ENCODE data around the gene VTCN1.
"Not testable (repeated sequence)": the region's sequence is repeated elsewhere in the genome, so short reads cannot be mapped to it uniquely, and the experiment has no call there.

Gene VTCN1

DNA sequence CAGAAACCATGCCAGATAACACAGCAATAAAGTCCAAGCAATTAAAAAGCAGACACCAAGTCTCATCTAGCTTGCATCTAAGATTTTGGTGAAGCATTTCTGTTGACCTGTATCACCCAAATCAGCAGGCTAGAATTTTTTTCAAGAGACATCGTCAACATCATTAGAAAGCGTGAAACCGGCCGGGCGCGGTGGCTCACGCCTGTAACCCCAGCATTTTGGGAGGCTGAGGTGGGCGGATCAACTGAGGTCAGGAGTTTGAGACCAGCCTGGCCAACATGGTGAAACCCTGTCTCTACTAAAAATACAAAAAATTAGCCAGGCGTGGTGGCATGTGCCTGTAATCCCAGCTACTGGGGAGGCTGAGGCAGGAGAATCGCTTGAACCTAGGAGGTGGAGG lies 91.6 kb downstream of the VTCN1 start:
- not testable (repeated sequence) for H3K9me3 Mint-ChIP-seq; H3K27ac Mint-ChIP-seq; H3K4me3 Mint-ChIP-seq; H3K27me3 Mint-ChIP-seq (ENCODE audit: low read depth); H3K4me1 Mint-ChIP-seq (ENCODE audit: low read depth); H3K36me3 Mint-ChIP-seq (ENCODE audit: low read depth); DNase-seq (ENCODE audit: low spot score)

DNA sequence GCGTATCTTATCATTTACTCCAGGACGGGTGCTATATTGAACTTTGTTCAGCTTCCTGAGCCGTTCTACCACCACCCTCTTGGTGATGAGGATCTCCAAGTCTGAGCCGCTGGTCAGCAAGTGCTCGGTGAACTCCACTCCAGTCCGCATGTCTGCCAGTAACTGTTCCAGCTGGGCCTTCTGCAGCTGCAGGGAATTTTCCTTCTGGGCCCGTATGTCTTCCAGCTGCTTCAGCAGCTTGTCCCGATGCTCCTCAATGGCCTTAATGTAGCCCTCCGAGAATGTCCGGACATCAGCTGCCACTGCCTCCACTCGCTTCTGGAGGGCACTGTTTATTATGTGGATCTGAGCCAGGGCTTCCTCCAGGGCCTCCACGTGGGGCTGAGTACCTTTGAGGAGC lies 92.6 kb downstream of the VTCN1 start:
- Mint-ChIP-seq H3K27ac (no peak overlapping the region), H3K4me3 (no peak overlapping the region), H3K36me3 (ENCODE audit: low read depth) (no peaks in the 10 kb centered on the region), H3K9me3 (no peaks in the 10 kb centered on the region), H3K4me1 (ENCODE audit: low read depth) (peaks cover 4% of the 10 kb centered on the region), H3K27me3 (ENCODE audit: low read depth) (peaks cover 6% of the 10 kb centered on the region)
- DNase-seq (ENCODE audit: low spot score): no peak

GRCh38 chr1:117117697-117118096 lies 93.0 kb downstream of the VTCN1 start:
- no peak overlapping the region for H3K4me3 Mint-ChIP-seq
- no peaks in the 10 kb centered on the region for H3K9me3 Mint-ChIP-seq
- peaks cover 4% of the 10 kb centered on the region for H3K27me3 Mint-ChIP-seq (ENCODE audit: low read depth)

DNA sequence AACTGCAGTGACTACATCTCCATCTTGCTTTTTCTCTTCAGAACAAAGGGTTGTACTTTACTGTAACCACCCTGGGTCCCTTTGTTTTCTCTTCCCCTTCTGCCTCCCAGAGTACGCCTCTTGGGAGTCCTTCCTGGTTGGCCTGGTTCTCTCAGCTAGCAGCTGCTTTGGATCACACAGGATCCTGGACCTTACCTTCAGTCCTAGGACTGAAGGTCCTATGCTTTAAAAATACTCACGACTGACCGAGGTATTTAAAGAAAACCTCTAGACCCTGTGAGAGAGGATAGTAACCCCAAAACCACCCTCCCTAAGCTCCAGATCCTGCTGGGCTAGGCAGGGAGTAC lies 94.0 kb downstream of the VTCN1 start:
- peaks cover 4% of the 10 kb centered on the region for H3K4me1 Mint-ChIP-seq (ENCODE audit: low read depth)
- no peak overlapping the region for H3K4me3 Mint-ChIP-seq
- no peak for DNase-seq (ENCODE audit: low spot score)
- H3K27me3 Mint-ChIP-seq (ENCODE audit: low read depth): peaks cover 3% of the 10 kb centered on the region
- no peak overlapping the region for H3K27ac Mint-ChIP-seq
- no peaks in the 10 kb centered on the region for H3K9me3 Mint-ChIP-seq
- no peaks in the 10 kb centered on the region for H3K36me3 Mint-ChIP-seq (ENCODE audit: low read depth)

More at GRCh38 chr1:117117697-117118096, 93.0 kb downstream of the VTCN1 start:
- no peak for DNase-seq (ENCODE audit: low spot score)
- Mint-ChIP-seq H3K36me3 (ENCODE audit: low read depth) (no peaks in the 10 kb centered on the region), H3K27ac (no peak overlapping the region), H3K4me1 (ENCODE audit: low read depth) (peaks cover 4% of the 10 kb centered on the region)

- Mint-ChIP-seq H3K4me1 (ENCODE audit: low read depth) (peaks cover 4% of the 10 kb centered on the region), H3K4me3 (no peak overlapping the region), H3K27me3 (ENCODE audit: low read depth) (peaks cover 3% of the 10 kb centered on the region), H3K27ac (no peak overlapping the region), H3K9me3 (no peaks in the 10 kb centered on the region), H3K36me3 (ENCODE audit: low read depth) (no peaks in the 10 kb centered on the region)
- no peak for DNase-seq (ENCODE audit: low spot score)
Observed at GRCh38 chr1:117116090-117116783, 94.5 kb downstream of the VTCN1 start.

DNA sequence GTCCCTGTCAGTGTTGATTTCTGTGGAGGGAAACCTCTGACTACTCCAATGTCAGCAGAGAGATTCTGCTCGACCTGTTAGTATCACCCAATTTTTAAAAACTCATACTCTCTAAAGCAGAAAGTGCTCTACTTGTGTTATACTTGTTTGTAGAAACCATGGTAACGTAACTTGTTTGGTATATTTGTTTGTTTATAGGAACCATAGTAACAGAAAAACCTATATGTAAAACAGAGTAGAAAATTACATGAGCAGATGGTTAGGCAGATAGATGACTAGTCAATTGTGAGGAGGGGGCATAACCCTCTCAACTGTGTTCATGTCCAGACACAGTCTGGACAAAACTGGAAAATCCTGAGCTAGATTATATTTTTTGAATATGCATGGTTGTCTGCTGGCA lies 95.8 kb downstream of the VTCN1 start:
- no peak for DNase-seq (ENCODE audit: low spot score)
- Mint-ChIP-seq H3K4me1 (ENCODE audit: low read depth) (peaks cover 2% of the 10 kb centered on the region), H3K27me3 (ENCODE audit: low read depth) (no peaks in the 10 kb centered on the region), H3K36me3 (ENCODE audit: low read depth) (no peaks in the 10 kb centered on the region), H3K9me3 (no peaks in the 10 kb centered on the region), H3K27ac (no peak overlapping the region), H3K4me3 (no peak overlapping the region)

GRCh38 chr1:117113199-117113598 lies 97.5 kb downstream of the VTCN1 start:
- Mint-ChIP-seq H3K9me3 (no peaks in the 10 kb centered on the region), H3K27ac (no peak overlapping the region), H3K4me1 (ENCODE audit: low read depth) (peaks cover 2% of the 10 kb centered on the region), H3K4me3 (no peak overlapping the region), H3K27me3 (ENCODE audit: low read depth) (no peaks in the 10 kb centered on the region), H3K36me3 (ENCODE audit: low read depth) (no peaks in the 10 kb centered on the region)
- DNase-seq (ENCODE audit: low spot score): no peak

- peaks cover 2% of the 10 kb centered on the region for H3K4me1 Mint-ChIP-seq (ENCODE audit: low read depth)
- no peaks in the 10 kb centered on the region for H3K9me3 Mint-ChIP-seq
- no peaks in the 10 kb centered on the region for H3K27me3 Mint-ChIP-seq (ENCODE audit: low read depth)
- peaks cover 2% of the 10 kb centered on the region for H3K36me3 Mint-ChIP-seq (ENCODE audit: low read depth)
- no peak overlapping the region for H3K27ac Mint-ChIP-seq
- H3K4me3 Mint-ChIP-seq: no peak overlapping the region
- DNase-seq (ENCODE audit: low spot score): no peak
Observed at GRCh38 chr1:117112047-117112717, 98.5 kb downstream of the VTCN1 start.

- H3K36me3 Mint-ChIP-seq (ENCODE audit: low read depth): peaks cover 15% of the 10 kb centered on the region
- no peak for DNase-seq (ENCODE audit: low spot score)
- H3K4me3 Mint-ChIP-seq: no peak overlapping the region
- no peak overlapping the region for H3K27ac Mint-ChIP-seq
- peaks cover 2% of the 10 kb centered on the region for H3K4me1 Mint-ChIP-seq (ENCODE audit: low read depth)
- no peaks in the 10 kb centered on the region for H3K9me3 Mint-ChIP-seq
- H3K27me3 Mint-ChIP-seq (ENCODE audit: low read depth): no peaks in the 10 kb centered on the region
Observed at GRCh38 chr1:117110774-117111173, 100.0 kb downstream of the VTCN1 start.

DNA sequence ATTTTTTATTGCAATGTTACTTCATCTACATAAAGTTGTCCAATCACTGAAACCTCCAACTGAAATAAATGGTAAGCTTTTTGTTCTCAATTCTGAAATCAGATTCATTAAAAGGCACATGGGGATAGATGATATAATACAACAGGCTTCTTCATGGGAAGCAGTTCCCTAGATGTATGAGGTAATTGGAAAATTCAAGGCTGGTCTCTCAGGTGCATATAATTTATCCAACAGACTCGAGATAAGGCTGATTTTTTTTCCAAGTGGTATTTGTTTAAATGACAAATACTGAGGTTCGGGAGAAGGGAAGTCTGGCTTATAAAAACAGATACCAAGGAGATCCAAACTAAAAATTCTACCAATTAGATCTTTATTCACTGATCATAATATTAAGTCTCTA lies 103.4 kb downstream of the VTCN1 start:
- Mint-ChIP-seq H3K9me3 (no peaks in the 10 kb centered on the region), H3K27me3 (ENCODE audit: low read depth) (no peaks in the 10 kb centered on the region), H3K4me1 (ENCODE audit: low read depth) (peaks cover 2% of the 10 kb centered on the region), H3K36me3 (ENCODE audit: low read depth) (peaks cover 35% of the 10 kb centered on the region), H3K27ac (no peak overlapping the region), H3K4me3 (no peak overlapping the region)
- DNase-seq (ENCODE audit: low spot score): no peak

GRCh38 chr1:117106478-117106877 lies 104.2 kb downstream of the VTCN1 start:
- Mint-ChIP-seq H3K36me3 (ENCODE audit: low read depth) (peaks cover 39% of the 10 kb centered on the region), H3K9me3 (no peaks in the 10 kb centered on the region), H3K4me1 (ENCODE audit: low read depth) (peaks cover 2% of the 10 kb centered on the region), H3K27ac (no peak overlapping the region), H3K4me3 (no peak overlapping the region), H3K27me3 (ENCODE audit: low read depth) (no peaks in the 10 kb centered on the region)
- no peak for DNase-seq (ENCODE audit: low spot score)

DNA sequence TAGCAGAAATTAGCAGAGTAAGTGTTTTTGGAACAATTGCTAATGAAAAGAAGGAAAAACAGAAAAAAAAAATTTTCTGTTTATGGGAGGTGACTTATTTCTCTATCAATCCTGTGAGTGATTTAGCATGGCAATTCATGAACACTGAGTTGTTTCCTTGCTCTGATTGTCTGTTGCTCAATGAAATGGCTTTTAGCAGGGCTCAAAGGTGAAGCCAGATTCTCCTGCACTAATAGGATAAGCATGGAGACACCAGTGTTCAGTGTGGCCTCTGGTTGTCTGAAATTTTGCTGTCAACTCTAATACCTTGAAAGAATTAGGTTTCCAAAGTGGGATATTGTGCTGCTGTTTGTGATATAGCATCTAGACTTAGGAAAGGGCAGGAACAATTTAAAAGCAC lies 105.0 kb downstream of the VTCN1 start:
- peaks cover 44% of the 10 kb centered on the region for H3K36me3 Mint-ChIP-seq (ENCODE audit: low read depth)
- no peak for DNase-seq (ENCODE audit: low spot score)
- H3K4me3 Mint-ChIP-seq: no peak overlapping the region
- no peaks in the 10 kb centered on the region for H3K27me3 Mint-ChIP-seq (ENCODE audit: low read depth)
- no peak overlapping the region for H3K27ac Mint-ChIP-seq
- H3K9me3 Mint-ChIP-seq: no peaks in the 10 kb centered on the region
- peaks cover 2% of the 10 kb centered on the region for H3K4me1 Mint-ChIP-seq (ENCODE audit: low read depth)

- no peaks in the 10 kb centered on the region for H3K4me1 Mint-ChIP-seq (ENCODE audit: low read depth)
- H3K9me3 Mint-ChIP-seq: no peaks in the 10 kb centered on the region
- no peaks in the 10 kb centered on the region for H3K27me3 Mint-ChIP-seq (ENCODE audit: low read depth)
- H3K4me3 Mint-ChIP-seq: no peak overlapping the region
- peaks cover 51% of the 10 kb centered on the region for H3K36me3 Mint-ChIP-seq (ENCODE audit: low read depth)
- DNase-seq (ENCODE audit: low spot score): no peak
- H3K27ac Mint-ChIP-seq: no peak overlapping the region
Observed at GRCh38 chr1:117104986-117105385, 105.7 kb downstream of the VTCN1 start.

GRCh38 chr1:117101858-117102257 lies 108.9 kb downstream of the VTCN1 start:
- not testable (repeated sequence) for H3K4me3 Mint-ChIP-seq; DNase-seq (ENCODE audit: low spot score); H3K27me3 Mint-ChIP-seq (ENCODE audit: low read depth); H3K27ac Mint-ChIP-seq; H3K4me1 Mint-ChIP-seq (ENCODE audit: low read depth); H3K9me3 Mint-ChIP-seq
- H3K36me3 Mint-ChIP-seq (ENCODE audit: low read depth): peaks cover 67% of the 10 kb centered on the region

- Mint-ChIP-seq H3K4me1 (ENCODE audit: low read depth) (no peaks in the 10 kb centered on the region), H3K36me3 (ENCODE audit: low read depth) (peaks cover 65% of the 10 kb centered on the region), H3K4me3 (no peak overlapping the region), H3K9me3 (no peaks in the 10 kb centered on the region), H3K27ac (no peak overlapping the region), H3K27me3 (ENCODE audit: low read depth) (no peaks in the 10 kb centered on the region)
- DNase-seq (ENCODE audit: low spot score): no peak
Observed at GRCh38 chr1:117101334-117101733, 109.4 kb downstream of the VTCN1 start.

Data from T-helper 2 cell treated with Interferon-gamma antibody and Interleukin-4, amounts not matched to agents 5 μg/mL and 100 μg/mL, for 36 hours (primary cell).